Amygdala (tissue), 56 donors: Measurements from ENCODE around the gene PASK.
A peak's percentile ranks its signal among the peaks of the same experiment; 100 is the strongest.
"Not testable (repeated sequence)": the region's sequence is repeated elsewhere in the genome, so short reads cannot be mapped to it uniquely, and the experiment has no call there.

ENCODE experiments used
- DNase-seq, 56 donors: peaks; one replicate each; lab custom pipeline; 2025; lab: John Stamatoyannopoulos, UW

PASK gene

DNA sequence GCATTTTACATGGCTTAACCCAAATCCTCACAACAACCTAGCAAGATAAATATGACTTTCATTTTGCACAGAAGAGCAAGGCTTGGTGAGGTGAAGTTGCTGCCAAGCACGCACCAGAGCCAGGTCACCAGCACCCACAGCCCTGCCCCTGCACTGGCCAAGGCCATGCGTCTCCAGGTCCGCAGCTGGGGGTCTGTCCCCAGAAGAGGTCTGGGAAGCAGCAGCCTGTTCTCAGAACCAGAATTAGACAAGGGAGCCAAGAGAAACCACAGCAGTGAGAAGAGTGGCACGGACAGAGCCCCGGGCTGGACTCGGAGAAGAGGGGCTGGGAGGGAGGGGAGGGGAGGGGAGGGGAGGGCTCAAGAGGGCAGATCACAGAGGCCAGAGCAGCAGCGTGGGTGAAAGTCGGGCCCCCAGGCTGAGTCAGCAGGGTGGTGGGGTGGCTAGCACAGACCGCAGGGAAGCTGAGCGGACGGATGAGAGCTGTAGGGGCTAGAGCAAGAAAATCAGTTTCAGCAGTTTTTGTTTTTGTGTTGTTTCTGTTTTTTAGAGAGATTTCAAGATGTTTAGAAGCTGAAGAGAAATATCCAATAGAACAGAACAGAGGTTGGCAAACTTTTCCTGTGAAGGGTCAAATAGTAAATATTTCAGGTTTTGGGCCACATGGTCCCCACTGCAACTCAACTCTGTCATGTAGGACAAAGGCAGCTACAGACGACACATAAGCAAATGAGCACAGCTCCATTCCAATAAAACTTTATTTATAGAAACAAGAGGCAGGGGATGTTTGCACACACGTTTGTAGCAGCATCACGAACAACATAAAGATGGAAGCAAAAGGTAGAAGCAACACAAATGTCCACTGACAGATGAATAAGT is 39.8 kb downstream of the PASK start:
- no peak for DNase-seq

DNA sequence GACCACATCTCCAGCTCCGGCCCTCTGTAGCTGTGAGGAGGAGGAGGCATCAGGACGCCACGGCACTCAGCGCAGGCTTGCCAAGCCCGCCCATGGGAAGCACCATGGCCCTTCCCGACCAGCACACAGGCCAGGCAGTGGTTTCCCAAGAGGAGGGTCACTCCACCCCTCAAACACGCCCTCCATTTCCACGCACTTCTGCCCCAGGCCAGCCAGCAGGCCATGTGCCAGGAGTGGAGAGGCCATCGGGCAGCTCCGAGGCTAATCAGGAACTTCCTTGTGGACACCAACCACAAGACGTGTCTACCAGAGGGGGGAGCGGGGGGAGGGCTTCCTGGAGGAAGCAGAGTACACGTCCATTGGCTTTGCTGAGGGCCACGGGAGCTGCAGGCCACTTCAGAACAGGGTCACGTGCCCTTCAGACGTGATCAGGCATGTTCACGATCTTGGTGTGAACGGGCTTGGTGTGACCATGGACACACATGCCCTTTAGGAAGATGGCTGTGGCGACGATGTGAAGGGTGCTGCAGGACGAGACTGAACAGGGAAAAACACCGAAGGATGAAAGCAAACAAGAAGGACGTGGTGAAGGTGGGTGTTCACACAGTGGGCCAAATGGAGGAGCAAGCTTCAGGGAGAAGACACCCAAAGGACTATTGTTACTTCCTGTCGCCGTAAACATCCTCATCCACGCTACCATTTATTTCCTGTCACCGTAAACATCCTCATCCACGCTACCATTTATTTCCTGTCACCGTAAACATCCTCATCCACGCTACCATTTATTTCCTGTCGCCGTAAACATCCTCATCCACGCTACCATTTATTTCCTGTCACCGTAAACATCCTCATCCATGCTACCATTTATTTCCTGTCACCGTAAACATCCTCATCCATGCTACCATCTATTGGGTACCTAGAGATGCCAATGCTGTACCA is 40.7 kb downstream of the PASK start:
- no peak for DNase-seq

DNA sequence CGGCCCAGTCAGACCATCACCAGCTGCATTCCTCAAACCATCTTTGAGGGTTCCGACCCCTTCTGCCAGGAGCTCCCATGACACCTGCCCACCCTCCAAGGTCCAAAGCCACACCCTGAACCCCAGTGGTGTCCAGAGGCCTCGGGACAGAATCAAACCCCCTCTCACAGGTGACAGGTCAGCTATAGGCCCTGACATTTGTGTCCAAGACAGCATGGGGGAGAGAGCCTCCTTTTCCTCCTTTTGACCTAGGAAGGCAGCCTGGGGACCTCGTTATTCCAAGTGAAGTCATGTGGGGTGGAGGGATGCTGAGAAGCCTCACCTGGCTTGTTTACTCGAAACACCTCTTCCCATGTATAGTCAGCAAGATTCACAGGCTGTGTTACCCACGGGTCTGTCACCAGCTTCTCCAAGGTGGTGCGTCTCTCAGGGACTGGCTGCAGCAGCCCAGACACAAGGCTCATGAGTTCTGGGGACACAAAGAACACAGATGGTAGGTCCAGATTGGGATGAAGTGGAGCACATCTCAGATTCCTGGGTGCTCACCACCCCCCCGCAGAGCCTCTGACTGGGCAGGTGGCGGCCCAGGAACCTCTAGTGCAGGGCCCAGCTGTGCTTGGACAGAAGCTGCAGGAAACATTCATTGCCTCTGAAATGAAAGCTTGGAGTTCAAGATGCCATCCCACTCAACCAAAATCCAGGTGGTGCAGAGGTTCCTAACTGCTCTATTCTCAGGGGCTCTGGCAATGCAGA is 42.1 kb downstream of the PASK start:
- no peak for DNase-seq

DNA sequence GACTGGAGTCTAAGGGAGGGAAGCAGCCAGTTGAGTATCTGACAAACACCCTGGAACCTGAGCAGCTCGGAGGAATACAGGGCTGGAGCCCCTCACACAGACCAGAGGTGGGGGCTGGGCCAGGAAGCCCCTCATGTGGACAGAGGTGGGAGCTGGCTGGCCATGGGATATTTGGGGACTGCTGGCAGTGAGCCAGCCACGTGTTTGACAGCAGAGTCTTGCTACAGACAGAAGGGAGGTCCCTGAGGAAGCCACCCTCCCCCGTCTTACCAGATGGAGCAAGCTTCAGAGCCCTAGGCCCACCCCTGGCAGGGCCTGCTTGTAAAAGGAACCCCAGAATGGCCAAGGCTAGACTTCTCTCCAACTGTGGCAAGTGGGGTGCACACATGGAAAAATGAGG is 43.6 kb downstream of the PASK start:
- no peak for DNase-seq

DNA sequence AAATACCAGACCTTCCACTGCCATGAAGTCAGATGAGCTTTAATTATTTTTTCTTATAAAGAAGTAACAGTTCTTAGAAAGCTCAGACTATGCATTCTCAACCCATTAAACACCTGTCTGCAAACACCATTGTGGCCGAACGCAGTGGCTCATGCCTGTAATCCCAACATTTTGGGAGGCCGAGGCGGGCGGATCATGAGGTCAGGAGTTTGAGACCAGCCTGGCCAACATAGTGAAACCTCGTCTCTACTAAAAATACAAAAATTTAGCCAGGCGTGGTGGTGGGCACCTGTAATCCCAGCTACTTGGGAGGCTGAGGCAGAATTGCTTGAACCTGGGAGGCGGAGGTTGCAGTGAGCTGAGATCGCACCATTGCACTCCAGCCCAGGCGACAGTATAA is 44.7 kb downstream of the PASK start:
- DNase-seq = not testable (repeated sequence)

DNA sequence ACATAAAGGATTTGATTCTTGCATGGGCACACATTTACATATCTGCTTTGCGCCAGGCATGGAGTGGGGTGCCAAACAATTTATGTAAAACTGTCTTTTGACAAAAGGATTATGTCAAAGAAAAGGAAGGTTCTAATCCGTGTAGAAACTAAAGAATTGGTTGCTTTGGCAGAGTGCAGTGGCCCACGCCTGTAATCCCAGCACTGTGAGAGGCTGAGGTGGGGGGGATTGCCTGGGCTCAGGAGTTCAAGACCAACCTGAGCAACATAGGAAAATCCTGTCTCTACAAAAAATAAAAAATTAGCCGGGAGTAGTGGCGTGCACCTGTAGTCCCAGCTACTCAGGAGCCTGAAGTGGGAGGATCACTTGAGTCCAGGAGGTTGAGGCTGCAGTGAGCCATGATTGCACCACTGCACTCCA is 46.1 kb downstream of the PASK start:
- no peak for DNase-seq

DNA sequence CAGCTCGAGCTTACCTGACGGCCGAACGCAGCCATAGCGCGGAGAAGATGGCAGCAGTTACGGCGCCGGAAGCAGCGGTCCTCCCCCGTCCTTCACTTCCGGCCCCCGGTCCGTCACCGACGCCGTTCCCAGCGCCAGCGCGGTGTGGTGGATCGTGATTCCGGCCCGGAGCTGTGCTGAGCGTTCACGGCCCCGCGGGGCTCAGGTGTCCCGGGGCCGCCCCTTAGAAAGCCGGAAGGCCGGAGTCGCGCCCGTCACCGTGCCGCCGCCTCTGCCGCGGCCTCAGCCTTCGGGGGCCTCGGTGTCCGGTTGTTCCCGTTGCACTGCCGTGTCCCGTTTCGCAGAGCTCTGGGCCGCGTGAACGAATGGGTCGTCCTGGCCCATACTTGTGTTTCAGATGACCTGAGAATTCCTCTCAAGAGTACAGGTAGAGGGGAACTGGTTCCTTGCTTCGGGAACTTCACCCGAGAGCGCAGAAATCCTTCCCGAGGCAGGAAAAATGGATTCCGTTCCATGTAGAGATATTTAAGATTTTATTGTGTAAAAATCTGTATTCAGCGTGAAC is 47.0 kb downstream of the PASK start, which contains the start of gene MTERF4:
Gene MTERF4, minus strand, starts transcription at position 49 of the 565 bp plus-strand sequence. Its CDS starts 14 bp downstream, at position 35.
- DNase-seq = peak in 55 of 56 donors; percentile 37 to 88 (median 72)

DNA sequence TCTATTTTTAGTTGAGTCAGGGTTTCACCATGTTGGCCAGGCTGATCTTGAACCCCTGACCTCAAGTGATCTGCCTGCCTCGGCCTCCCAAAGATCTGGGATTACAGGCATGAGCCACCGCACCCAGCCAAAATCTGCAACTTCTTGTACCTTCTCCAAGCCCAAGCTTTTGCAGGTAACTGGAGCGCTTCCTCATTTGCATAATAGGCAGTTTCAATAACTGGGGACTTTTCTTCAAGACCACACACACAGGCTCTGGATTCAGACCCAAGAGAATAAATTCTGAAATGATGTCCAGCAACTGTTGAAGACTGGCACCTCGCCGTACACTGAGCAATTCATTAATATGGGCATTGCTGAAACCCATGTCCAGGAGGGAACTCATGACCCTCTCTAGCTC is 50.0 kb downstream of the PASK start:
- DNase-seq = no peak

DNA sequence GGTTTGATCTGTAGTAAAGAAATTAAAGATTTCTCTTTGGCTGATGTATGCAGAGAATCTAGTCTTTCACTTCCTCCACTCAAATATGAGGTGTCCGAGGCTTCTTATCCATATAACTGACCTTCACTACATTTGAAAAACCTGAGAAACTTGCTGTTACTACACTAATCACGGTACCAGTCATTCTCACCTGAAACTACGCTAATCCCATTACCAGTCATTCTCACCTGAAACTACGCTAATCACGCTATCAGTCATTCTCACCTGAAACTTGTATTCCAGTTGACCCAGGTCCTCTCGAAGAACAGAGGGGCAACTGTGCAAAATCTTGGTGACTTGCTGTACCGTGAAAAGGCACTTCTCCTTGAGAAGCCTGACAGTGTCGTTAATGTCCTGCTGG is 52.3 kb downstream of the PASK start:
- DNase-seq = no peak

DNA sequence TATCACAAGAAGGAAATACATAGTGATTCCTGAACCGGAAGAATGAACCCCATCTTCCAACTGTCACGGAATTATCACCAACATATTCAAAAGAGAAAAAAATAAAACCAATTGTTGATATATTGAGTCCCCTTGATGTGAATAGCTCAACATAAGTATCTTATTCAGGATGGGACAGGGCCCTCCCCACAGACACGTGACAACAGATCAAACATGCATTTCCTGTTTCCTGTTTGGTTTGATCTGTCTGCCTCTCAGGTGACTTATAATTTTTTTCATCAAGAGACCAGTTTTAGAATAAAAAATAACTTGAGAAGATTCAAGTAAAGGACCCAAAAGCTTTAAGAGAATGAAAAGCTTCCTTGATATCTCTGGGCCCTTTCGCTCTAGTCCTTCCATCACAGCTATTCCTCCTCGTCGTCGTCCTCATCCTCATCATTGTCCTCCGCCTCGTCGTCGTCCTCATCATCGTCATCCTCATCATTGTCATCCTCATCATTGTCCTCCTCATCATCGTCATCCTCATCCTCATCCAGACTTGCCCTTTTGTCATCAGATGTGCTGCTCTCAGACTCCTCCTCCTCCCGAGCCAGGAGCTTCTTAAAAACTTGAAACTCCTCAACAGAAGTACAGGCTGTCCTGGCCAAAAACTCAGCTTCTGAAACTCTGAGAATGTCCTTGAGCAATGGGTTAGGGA is 53.5 kb downstream of the PASK start:
- DNase-seq = no peak

DNA sequence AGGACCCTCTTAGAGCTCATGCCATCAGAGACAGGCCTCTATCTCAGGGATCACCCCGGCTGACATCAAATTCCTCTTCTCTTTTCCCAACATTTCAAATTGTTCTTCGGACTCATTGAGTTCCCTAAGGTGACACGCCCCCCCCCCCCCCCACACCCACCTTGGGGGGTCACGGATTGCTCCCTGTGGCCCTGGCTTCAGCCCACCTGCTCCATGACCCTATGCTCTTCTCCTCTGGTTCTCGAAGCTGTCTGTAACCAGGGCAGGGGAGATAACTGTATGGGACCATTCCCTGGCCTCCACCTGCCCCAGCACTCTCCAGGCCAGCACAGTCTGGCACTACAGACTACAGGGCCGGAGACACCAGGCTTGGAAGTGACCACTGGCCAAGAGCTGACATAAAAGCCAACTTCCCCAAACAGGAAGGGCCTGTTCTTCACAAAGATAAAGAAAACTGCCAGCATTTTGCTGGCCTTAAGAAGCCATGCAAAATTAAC is 54.3 kb downstream of the PASK start:
- DNase-seq = no peak

DNA sequence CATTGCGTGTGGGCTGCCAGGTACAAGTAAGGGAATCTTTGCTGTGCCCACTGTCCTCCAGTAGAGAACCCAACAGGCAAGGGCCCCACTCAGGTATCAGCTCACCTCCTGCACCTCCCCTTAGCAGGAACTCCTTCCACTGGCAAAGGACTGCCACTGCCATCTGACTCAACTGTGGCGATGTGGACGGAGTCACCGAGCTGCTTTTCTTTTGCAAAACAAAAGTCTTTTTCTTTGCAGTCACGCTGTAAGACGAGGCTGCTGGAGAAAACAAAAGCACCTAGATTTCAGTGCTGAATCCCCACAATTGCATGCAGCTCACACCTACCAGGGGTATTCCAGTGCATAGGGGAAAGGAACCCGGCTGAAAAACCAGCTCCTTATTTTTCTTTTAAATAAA is 55.1 kb downstream of the PASK start:
- no peak for DNase-seq

DNA sequence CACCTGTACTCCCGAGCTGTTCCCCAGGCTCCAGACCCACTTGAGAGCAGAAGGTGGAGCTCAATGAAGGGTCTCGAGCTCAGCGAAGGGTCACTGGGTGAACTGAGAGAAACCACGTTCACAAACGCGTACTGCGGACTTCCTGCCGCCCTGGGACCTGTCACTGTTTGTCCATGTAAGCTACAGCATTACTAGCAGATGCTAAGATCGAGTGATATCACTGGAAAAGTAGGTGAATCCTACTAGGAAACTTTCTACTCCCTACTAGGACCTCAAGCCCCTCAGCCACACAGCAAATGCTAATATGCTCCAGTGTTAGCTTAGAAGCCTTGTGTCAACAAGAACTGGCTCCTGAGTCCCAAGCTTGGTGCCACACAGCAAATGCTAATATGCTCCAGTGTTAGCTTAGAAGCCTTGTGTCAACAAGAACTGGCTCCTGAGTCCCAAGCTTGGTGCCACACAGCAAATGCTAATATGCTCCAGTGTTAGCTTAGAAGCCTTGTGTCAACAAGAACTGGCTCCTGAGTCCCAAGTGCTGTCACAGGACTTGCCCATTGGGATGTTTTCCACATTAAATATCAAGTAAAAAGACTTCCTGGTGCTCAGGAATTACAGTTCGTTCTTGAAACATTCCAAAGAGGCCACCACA is 56.0 kb downstream of the PASK start:
- DNase-seq = not testable (repeated sequence)

DNA sequence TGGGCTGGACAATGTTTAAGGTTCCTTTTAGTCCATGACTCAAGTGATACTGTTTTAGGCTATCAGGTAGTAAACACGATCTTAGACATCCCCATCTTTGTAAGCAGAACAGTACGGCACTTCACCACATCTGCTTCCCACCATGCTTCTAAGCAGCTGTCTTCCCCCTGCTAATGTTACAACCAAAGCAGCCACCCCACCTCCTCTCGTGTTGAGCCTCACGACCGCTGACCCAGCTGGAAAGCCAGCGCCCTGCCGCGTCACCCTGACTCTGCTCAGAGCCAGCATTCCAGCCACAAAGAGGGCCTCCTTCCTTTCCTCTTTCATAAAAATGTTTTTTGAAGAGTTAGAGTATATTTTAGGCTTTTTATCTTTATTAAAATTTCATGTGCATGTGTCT is 56.6 kb downstream of the PASK start:
- no peak for DNase-seq

DNA sequence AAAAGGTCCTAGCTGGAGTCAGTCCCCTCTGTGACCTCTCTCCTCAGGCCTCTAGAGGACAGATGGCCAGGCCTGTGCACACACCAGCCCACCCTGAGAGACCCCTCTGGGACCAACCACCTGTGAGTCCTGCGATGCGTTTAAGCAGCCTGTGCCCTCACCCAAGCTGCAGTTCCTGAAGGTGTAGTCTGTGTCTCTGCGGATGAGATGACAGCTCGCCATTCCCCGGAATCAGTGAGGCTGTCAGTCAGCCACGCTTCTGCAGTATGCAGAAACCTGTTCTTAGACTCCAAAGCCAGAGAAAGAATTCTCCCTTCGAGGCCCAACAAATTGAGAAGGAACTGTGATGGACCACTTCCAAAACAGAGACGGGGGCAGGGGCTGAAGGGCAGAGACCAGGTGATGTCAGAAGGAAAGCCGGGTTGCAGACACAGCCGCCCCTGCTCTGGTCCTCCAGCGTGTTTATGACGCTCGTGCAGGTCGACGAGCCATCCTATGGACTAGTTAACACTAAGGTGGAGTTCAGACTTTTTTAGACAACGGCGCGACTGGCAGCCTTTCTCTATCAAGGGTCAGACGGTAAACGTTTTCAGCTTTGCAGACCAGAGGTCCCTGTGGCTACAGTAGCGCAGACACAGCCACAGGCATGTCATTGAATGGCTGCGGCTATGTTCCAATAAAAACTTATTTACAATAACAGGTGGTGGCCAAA is 57.4 kb downstream of the PASK start:
- DNase-seq = no peak

DNA sequence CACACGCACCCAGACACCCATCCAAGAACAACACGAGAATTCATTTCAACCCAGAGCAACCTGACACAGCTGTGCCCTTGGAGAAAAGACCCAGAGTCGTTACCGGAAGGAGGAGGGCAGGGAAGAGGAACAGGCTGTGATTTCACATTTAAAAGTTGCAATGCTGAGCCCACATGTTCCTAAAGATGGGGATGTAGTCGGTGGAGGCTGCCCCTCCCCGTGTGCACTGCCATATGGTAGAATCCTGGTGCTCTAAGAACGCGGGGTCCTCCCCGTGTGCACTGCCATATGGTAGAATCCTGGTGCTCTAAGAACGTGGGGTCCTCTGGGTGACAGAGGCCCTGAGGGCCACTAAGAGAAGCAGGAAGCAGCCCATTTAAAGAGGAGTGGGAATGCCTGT is 58.1 kb downstream of the PASK start:
- peak in 2 of 56 donors; percentile 16 to 23 for DNase-seq

DNA sequence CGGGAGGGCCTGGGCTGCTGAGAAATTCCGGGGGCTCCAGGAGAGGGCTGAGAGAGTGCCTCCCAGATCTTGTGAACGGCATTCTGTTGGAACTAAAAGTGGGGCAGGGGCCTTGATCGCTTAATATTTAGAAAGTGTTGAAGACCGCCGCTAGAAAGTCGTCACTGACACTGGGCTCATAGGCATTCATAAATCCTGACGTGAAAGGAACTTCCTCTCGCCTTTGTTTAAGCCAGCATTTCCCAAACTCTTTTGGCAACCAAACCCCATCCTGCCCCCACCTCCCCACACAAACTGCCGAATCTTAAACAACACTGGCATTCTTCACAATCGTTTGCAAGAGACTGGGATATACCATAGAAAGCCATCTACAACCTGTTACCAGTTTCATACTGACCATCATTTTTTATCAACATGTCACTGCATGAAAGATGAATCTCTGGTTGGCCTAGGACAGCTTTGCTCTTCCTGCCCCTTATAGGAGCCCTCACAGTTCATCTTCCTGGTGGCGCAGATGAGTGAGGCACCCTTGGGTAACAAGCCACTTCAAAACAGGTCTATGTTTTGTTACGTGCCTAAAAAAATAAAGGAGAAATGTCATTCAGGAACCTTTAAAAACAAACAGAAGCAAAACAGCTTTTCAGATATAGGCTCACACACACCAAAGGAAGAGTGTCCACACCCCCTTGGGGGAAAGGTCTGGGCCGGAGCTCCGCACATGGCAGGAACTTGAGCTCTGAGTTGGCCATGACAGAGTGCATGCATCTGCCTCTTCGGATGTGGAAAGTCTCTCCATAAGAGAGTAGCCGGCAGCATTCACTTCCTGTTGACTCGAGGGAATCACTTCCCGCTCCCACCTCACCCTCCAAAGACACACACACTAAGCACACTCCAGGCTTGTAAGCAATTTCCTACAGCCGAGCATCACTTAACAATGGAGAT is 60.2 kb downstream of the PASK start:
- no peak for DNase-seq
